Tibial nerve (tissue), 4 donors: ENCODE measurements around the gene MEX3D. TPM values are rescaled to one million over a fixed set of nuclear protein-coding genes. Genes with fewer than 3 reads are reported as not detected.
"Not testable (repeated sequence)": the region's sequence is repeated elsewhere in the genome, so short reads cannot be mapped to it uniquely, and the experiment has no call there.

Experiments
- DNase-seq, 2 donors: peaks; one replicate each; pipeline ENCODE4 v3.0.0-alpha.2; 2019; ENCODE audit warnings: low spot score in 2 of 2
- H3K27ac ChIP-seq, 4 donors: fragments of 200-600 bp; sonication (generic) in 3 of 4; one replicate each; pipeline ENCODE4 v1.5.1; 2017 to 2019; ENCODE audit warnings: mild to moderate bottlenecking in 1 of 4
- H3K27me3 ChIP-seq, 2 donors: fragments of 200-600 bp; sonication (generic) in 1 of 2; one replicate each; pipeline versions ENCODE4 v1.5.1 to v1.6.0; 2017 to 2019
- H3K36me3 ChIP-seq, 3 donors: fragments of 200-600 bp; sonication (generic); one replicate each; pipeline ENCODE4 v1.5.1; 2018 to 2019
- H3K4me1 ChIP-seq, 4 donors: fragments of 200-600 bp; sonication (generic) in 3 of 4; one replicate each; pipeline ENCODE4 v1.5.1; 2017 to 2019
- H3K4me3 ChIP-seq, 4 donors: fragments of 200-600 bp; sonication (generic) in 3 of 4; one replicate each; pipeline ENCODE4 v1.5.1; 2017 to 2019; ENCODE audit warnings: mild to moderate bottlenecking in 1 of 4, moderate library complexity in 1 of 4
- H3K9me3 ChIP-seq, 4 donors: fragments of 200-600 bp; sonication (generic) in 3 of 4; one replicate each; pipeline ENCODE4 v1.5.1; 2017 to 2019
- CTCF ChIP-seq, 5 experiments: fragments of 200-600 bp in 3 of 5; fragments of 450-650 bp in 2 of 5; sonication (generic) in 3 of 5; IDR thresholded peaks; one replicate each; pipeline ENCODE4 v1.5.1; 2016 to 2019; ENCODE audit warnings: antibody characterized with exemption in 5 of 5, mild to moderate bottlenecking in 3 of 5, moderate library complexity in 2 of 5
- EP300 ChIP-seq, 2 donors: sonication (generic); formaldehyde crosslinking; IDR thresholded peaks; one replicate each; pipeline ENCODE4 v1.6.1; 2017; ENCODE audit warnings: antibody characterized with exemption in 2 of 2, mild to moderate bottlenecking in 1 of 2
- POLR2A ChIP-seq, 2 donors: fragments of 450-650 bp; IDR thresholded peaks; one replicate each; pipeline ENCODE4 v1.6.1; 2017; ENCODE audit warnings: antibody characterized with exemption in 2 of 2, mild to moderate bottlenecking in 2 of 2, moderate library complexity in 2 of 2
- WGBS, 2 donors: methylation state at CpG; one replicate each; pipeline ENCODE4 v1.1.5; 2018; 5-methylcytosine and 5-hydroxymethylcytosine counted together
- total RNA-seq, 4 donors: library from RNA; depleted of rRNA; stranded (reverse); fragments of >200 nt; gene quantifications; one replicate each; pipeline ENCODE4 v1.1.0, GENCODE V29; 2016

The MEX3D gene
- total RNA-seq, 4 donors from 2014 or later = 19.4 to 32.7 (median 27.4) TPM

GRCh38 chr19:1522061-1522460 is 46.1 kb downstream of the MEX3D start:
- Histone ChIP-seq H3K9me3 (no peaks in the 10 kb centered on the region), H3K4me1 (peaks cover 0 to 21% (median 0%) of the 10 kb centered on the region in 4 donors), H3K27ac (no peak overlapping the region), H3K4me3 (no peak overlapping the region), H3K36me3 (no peaks in the 10 kb centered on the region), H3K27me3 (peaks cover 0 to 38% of the 10 kb centered on the region in 2 donors)
- WGBS, 2 donors = 64 to 75% methylated on average over 10 of the region's 10 CpGs
- DNase-seq = no peak
- TF ChIP-seq CTCF (IDR thresholded peaks at IDR 0.05) = no peak
- no peak for TF ChIP-seq POLR2A (IDR thresholded peaks at IDR 0.05)
- TF ChIP-seq EP300 (IDR thresholded peaks at IDR 0.05) = no peak

GRCh38 chr19:1521636-1522035 is 46.5 kb downstream of the MEX3D start:
- Histone ChIP-seq H3K4me3 (no peak overlapping the region), H3K27ac (no peak overlapping the region), H3K27me3 (peaks cover 0 to 33% of the 10 kb centered on the region in 2 donors), H3K36me3 (no peaks in the 10 kb centered on the region), H3K4me1 (peaks cover 0 to 21% (median 0%) of the 10 kb centered on the region in 4 donors), H3K9me3 (no peaks in the 10 kb centered on the region)
- WGBS, 2 donors = 0 to 33% methylated on average over 1 to 10 of the region's 14 CpGs
- no peak for DNase-seq
- TF ChIP-seq CTCF (IDR thresholded peaks at IDR 0.05) = no peak
- TF ChIP-seq POLR2A (IDR thresholded peaks at IDR 0.05) = no peak
- no peak for TF ChIP-seq EP300 (IDR thresholded peaks at IDR 0.05)

GRCh38 chr19:1520203-1520780 is 47.8 kb downstream of the MEX3D start:
- H3K27ac ChIP-seq = no peak overlapping the region
- no peak overlapping the region for H3K4me3 ChIP-seq
- TF ChIP-seq POLR2A (IDR thresholded peaks at IDR 0.05) (no peak), CTCF (IDR thresholded peaks at IDR 0.05) (no peak), EP300 (IDR thresholded peaks at IDR 0.05) (no peak)
- no peak for DNase-seq
- WGBS, 2 donors = 74 to 86% methylated on average over 12 to 14 of the region's 17 CpGs
- peaks cover 0 to 6% (median 0%) of the 10 kb centered on the region in 4 donors for H3K9me3 ChIP-seq
- no peaks in the 10 kb centered on the region for H3K36me3 ChIP-seq
- H3K4me1 ChIP-seq = peaks cover 0 to 21% (median 0%) of the 10 kb centered on the region in 4 donors
- H3K27me3 ChIP-seq = peaks cover 0 to 30% of the 10 kb centered on the region in 2 donors

GRCh38 chr19:1519802-1520201 is 48.3 kb downstream of the MEX3D start:
- not testable (repeated sequence) for H3K4me3 ChIP-seq, H3K36me3 ChIP-seq, DNase-seq, H3K9me3 ChIP-seq, H3K27ac ChIP-seq
- Histone ChIP-seq H3K4me1 (peaks cover 0 to 21% (median 0%) of the 10 kb centered on the region in 4 donors), H3K27me3 (peaks cover 0 to 30% of the 10 kb centered on the region in 2 donors)
- 82 to 88% methylated on average over 8 of the region's 8 CpGs for WGBS, 2 donors

GRCh38 chr19:1518471-1518870 is 49.7 kb downstream of the MEX3D start:
- no peaks in the 10 kb centered on the region for H3K36me3 ChIP-seq
- 95 to 98% methylated on average over 4 of the region's 4 CpGs for WGBS, 2 donors
- H3K4me3 ChIP-seq = no peak overlapping the region

More at GRCh38 chr19:1518471-1518870, 49.7 kb downstream of the MEX3D start:
- H3K4me1 ChIP-seq = peaks cover 0 to 18% (median 2%) of the 10 kb centered on the region in 4 donors
- H3K9me3 ChIP-seq = peaks cover 0 to 6% (median 0%) of the 10 kb centered on the region in 4 donors
- TF ChIP-seq POLR2A (IDR thresholded peaks at IDR 0.05) (no peak), CTCF (IDR thresholded peaks at IDR 0.05) (no peak), EP300 (IDR thresholded peaks at IDR 0.05) (no peak)
- peaks cover 0 to 35% of the 10 kb centered on the region in 2 donors for H3K27me3 ChIP-seq
- no peak for DNase-seq
- no peak overlapping the region for H3K27ac ChIP-seq
